T-helper 2 cell treated with Interferon-gamma antibody and Interleukin-4, amounts not matched to agents 5 μg/mL and 100 μg/mL, for 36 hours (primary cell): ENCODE data around the gene SLC9A3.

ENCODE experiments used
- DNase-seq: peaks from one replicate; pipeline ENCODE4 v3.0.0; 2021; ENCODE audit warnings: low spot score
- H3K27ac Mint-ChIP-seq: one replicate; pipeline ENCODE4 v1.8.0; 2021; ENCODE audit warnings: mild to moderate bottlenecking, mixed read lengths
- H3K27me3 Mint-ChIP-seq: one replicate; pipeline ENCODE4 v1.8.0; 2021; ENCODE audit warnings: low read depth, mixed read lengths
- H3K36me3 Mint-ChIP-seq: one replicate; pipeline ENCODE4 v1.8.0; 2021; ENCODE audit warnings: low read depth, mixed read lengths
- H3K4me1 Mint-ChIP-seq: one replicate; pipeline ENCODE4 v1.8.0; 2021; ENCODE audit warnings: low read depth, mixed read lengths
- H3K4me3 Mint-ChIP-seq: one replicate; pipeline ENCODE4 v1.8.0; 2022; ENCODE audit warnings: mild to moderate bottlenecking, moderate library complexity, mixed read lengths
- H3K9me3 Mint-ChIP-seq: one replicate; pipeline ENCODE4 v1.8.0; 2021; ENCODE audit warnings: mixed read lengths

The SLC9A3 gene

GRCh38 chr5:484556-484955, 39.7 kb downstream of the SLC9A3 start:
- DNase-seq = no peak
- Mint-ChIP-seq H3K27ac (no peak overlapping the region), H3K27me3 (peaks cover 4% of the 10 kb centered on the region), H3K4me1 (no peaks in the 10 kb centered on the region), H3K4me3 (no peak overlapping the region), H3K36me3 (no peaks in the 10 kb centered on the region), H3K9me3 (no peaks in the 10 kb centered on the region)

- Mint-ChIP-seq H3K4me1 (no peaks in the 10 kb centered on the region), H3K27me3 (peaks cover 4% of the 10 kb centered on the region), H3K9me3 (no peaks in the 10 kb centered on the region), H3K36me3 (no peaks in the 10 kb centered on the region), H3K27ac (no peak overlapping the region), H3K4me3 (no peak overlapping the region)
- no peak for DNase-seq
These were observed 40.7 kb downstream of the SLC9A3 start for GRCh38 chr5:483434-484140.

- peaks cover 4% of the 10 kb centered on the region for H3K27me3 Mint-ChIP-seq
- no peak overlapping the region for H3K4me3 Mint-ChIP-seq
- H3K9me3 Mint-ChIP-seq = no peaks in the 10 kb centered on the region
- DNase-seq = no peak
- no peak overlapping the region for H3K27ac Mint-ChIP-seq
- H3K36me3 Mint-ChIP-seq = no peaks in the 10 kb centered on the region
- no peaks in the 10 kb centered on the region for H3K4me1 Mint-ChIP-seq
These were observed 41.2 kb downstream of the SLC9A3 start for GRCh38 chr5:483011-483410.

- no peak for DNase-seq
- Mint-ChIP-seq H3K4me3 (no peak overlapping the region), H3K4me1 (no peaks in the 10 kb centered on the region), H3K36me3 (no peaks in the 10 kb centered on the region), H3K27me3 (peaks cover 4% of the 10 kb centered on the region), H3K27ac (no peak overlapping the region), H3K9me3 (no peaks in the 10 kb centered on the region)
These were observed 41.7 kb downstream of the SLC9A3 start for GRCh38 chr5:482506-482905.

GRCh38 chr5:482021-482420, 42.2 kb downstream of the SLC9A3 start:
- peaks cover 4% of the 10 kb centered on the region for H3K27me3 Mint-ChIP-seq
- no peaks in the 10 kb centered on the region for H3K9me3 Mint-ChIP-seq
- no peak overlapping the region for H3K27ac Mint-ChIP-seq
- H3K4me1 Mint-ChIP-seq = no peaks in the 10 kb centered on the region
- no peaks in the 10 kb centered on the region for H3K36me3 Mint-ChIP-seq
- DNase-seq = no peak
- H3K4me3 Mint-ChIP-seq = no peak overlapping the region

GRCh38 chr5:481347-481746, 42.9 kb downstream of the SLC9A3 start:
- no peaks in the 10 kb centered on the region for H3K9me3 Mint-ChIP-seq
- H3K36me3 Mint-ChIP-seq = no peaks in the 10 kb centered on the region
- peaks cover 4% of the 10 kb centered on the region for H3K27me3 Mint-ChIP-seq
- DNase-seq = no peak
- no peak overlapping the region for H3K27ac Mint-ChIP-seq
- no peaks in the 10 kb centered on the region for H3K4me1 Mint-ChIP-seq
- no peak overlapping the region for H3K4me3 Mint-ChIP-seq

- Mint-ChIP-seq H3K4me1 (no peaks in the 10 kb centered on the region), H3K4me3 (no peak overlapping the region), H3K27me3 (peaks cover 5% of the 10 kb centered on the region), H3K27ac (no peak overlapping the region), H3K9me3 (no peaks in the 10 kb centered on the region), H3K36me3 (no peaks in the 10 kb centered on the region)
- no peak for DNase-seq
These were observed 44.5 kb downstream of the SLC9A3 start for GRCh38 chr5:479566-480319.

- Mint-ChIP-seq H3K36me3 (no peaks in the 10 kb centered on the region), H3K4me1 (no peaks in the 10 kb centered on the region), H3K27ac (no peak overlapping the region), H3K9me3 (no peaks in the 10 kb centered on the region), H3K4me3 (no peak overlapping the region), H3K27me3 (peaks cover 7% of the 10 kb centered on the region)
- DNase-seq = no peak
These were observed 45.2 kb downstream of the SLC9A3 start for GRCh38 chr5:478982-479535.

GRCh38 chr5:478369-478981, 45.8 kb downstream of the SLC9A3 start:
- Mint-ChIP-seq H3K4me1 (peaks cover 1% of the 10 kb centered on the region), H3K4me3 (no peak overlapping the region), H3K27me3 (peaks cover 9% of the 10 kb centered on the region), H3K9me3 (no peaks in the 10 kb centered on the region), H3K36me3 (no peaks in the 10 kb centered on the region), H3K27ac (no peak overlapping the region)
- DNase-seq = no peak

- peaks cover 9% of the 10 kb centered on the region for H3K27me3 Mint-ChIP-seq
- H3K4me1 Mint-ChIP-seq = peaks cover 1% of the 10 kb centered on the region
- H3K27ac Mint-ChIP-seq = no peak overlapping the region
- no peaks in the 10 kb centered on the region for H3K36me3 Mint-ChIP-seq
- no peak overlapping the region for H3K4me3 Mint-ChIP-seq
- no peaks in the 10 kb centered on the region for H3K9me3 Mint-ChIP-seq
- no peak for DNase-seq
These were observed 46.4 kb downstream of the SLC9A3 start for GRCh38 chr5:477871-478270.

GRCh38 chr5:477247-477646, 47.0 kb downstream of the SLC9A3 start:
- no peak overlapping the region for H3K4me3 Mint-ChIP-seq
- H3K9me3 Mint-ChIP-seq = no peaks in the 10 kb centered on the region
- peaks cover 1% of the 10 kb centered on the region for H3K4me1 Mint-ChIP-seq
- no peaks in the 10 kb centered on the region for H3K36me3 Mint-ChIP-seq
- H3K27ac Mint-ChIP-seq = no peak overlapping the region
- DNase-seq = no peak
- H3K27me3 Mint-ChIP-seq = peaks cover 9% of the 10 kb centered on the region

GRCh38 chr5:476814-477175, 47.5 kb downstream of the SLC9A3 start:
- Mint-ChIP-seq H3K27me3 (peaks cover 9% of the 10 kb centered on the region), H3K9me3 (no peaks in the 10 kb centered on the region), H3K4me1 (peaks cover 4% of the 10 kb centered on the region), H3K27ac (no peak overlapping the region), H3K36me3 (peaks cover 3% of the 10 kb centered on the region), H3K4me3 (no peak overlapping the region)
- DNase-seq = no peak

- no peak overlapping the region for H3K4me3 Mint-ChIP-seq
- H3K9me3 Mint-ChIP-seq = no peaks in the 10 kb centered on the region
- peaks cover 9% of the 10 kb centered on the region for H3K4me1 Mint-ChIP-seq
- H3K27me3 Mint-ChIP-seq = peaks cover 9% of the 10 kb centered on the region
- no peak overlapping the region for H3K27ac Mint-ChIP-seq
- H3K36me3 Mint-ChIP-seq = peaks cover 5% of the 10 kb centered on the region
- DNase-seq = no peak
These were observed 48.0 kb downstream of the SLC9A3 start for GRCh38 chr5:476102-476813.

- H3K27me3 Mint-ChIP-seq = peaks cover 9% of the 10 kb centered on the region
- DNase-seq = no peak
- H3K4me3 Mint-ChIP-seq = peak overlapping the region; percentile 43
- no peak overlapping the region for H3K27ac Mint-ChIP-seq
- peaks cover 10% of the 10 kb centered on the region for H3K4me1 Mint-ChIP-seq
- no peaks in the 10 kb centered on the region for H3K9me3 Mint-ChIP-seq
- H3K36me3 Mint-ChIP-seq = peaks cover 7% of the 10 kb centered on the region
These were observed 48.5 kb downstream of the SLC9A3 start for GRCh38 chr5:475704-476101.
